ENCODE data around the gene EREG.

The EREG gene

DNA sequence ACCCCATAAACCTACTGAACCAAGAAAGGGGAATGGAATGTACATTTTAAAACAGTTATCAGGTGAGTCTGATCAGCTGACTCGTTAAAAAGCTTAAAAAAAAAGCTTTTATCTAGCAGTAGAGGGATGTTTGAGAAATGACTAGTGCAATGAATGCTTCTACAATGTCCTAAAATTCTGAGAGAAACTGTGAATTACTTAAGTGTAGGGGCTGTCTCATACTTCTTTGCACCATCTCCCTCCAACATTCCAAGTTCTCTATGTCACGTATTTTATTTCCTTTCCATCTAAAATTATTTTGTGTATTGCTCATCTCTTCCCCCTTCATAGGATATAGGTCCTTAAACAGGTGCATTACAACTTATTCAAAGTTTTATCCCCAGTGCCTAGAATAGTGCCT is 68.1 kb downstream of the EREG start:
- no peak for DNase-seq

- no peak for DNase-seq
These were observed 68.7 kb downstream of the EREG start for GRCh38 chr4:74433541-74434172.

- no peak for DNase-seq
These were observed 70.4 kb downstream of the EREG start for GRCh38 chr4:74435296-74435695.

GRCh38 chr4:74437866-74438265 is 72.9 kb downstream of the EREG start:
- DNase-seq: no peak

Data from NCI-H1105 treated with DMSO at 0.1 percent for 48 hours (cell line).